ENCODE results near the gene FOXC2. TPM values are rescaled to one million over a fixed set of nuclear protein-coding genes. Genes with fewer than 3 reads are reported as not detected.

FOXC2 gene
- total and polyA plus RNA-seq, 2 donors (not counting 1 experiment from before 2014, with no cell fraction given): not detected

- no peaks in the 10 kb centered on the region for H3K9me3 Mint-ChIP-seq (ENCODE audit: insufficient read depth)
- POLR2A ChIA-PET: no interaction called here
- H3K4me1 Mint-ChIP-seq: no peaks in the 10 kb centered on the region
- Histone ChIP-seq H3K27ac (ENCODE audit: low read length in 2 of 2) (no peak overlapping the region), H3K4me2 (replicated peaks; ENCODE audit: low read depth, low read length, poor library complexity, severe bottlenecking) (no peak overlapping the region), H2AFZ (ENCODE audit: insufficient read depth, low read depth, low read length, poor library complexity, severe bottlenecking) (no peak overlapping the region), H3K36me3 (replicated peaks in 1 of 2; ENCODE audit: control extremely low read depth in 1 of 2, control insufficient read depth in 1 of 2, extremely low read depth in 1 of 2, insufficient read depth in 2 of 2, low read length in 1 of 2) (no peaks in the 10 kb centered on the region), H3K27me3 (replicated peaks in 1 of 4; ENCODE audit: control extremely low read depth in 1 of 4, control insufficient read depth in 3 of 4, insufficient read depth in 4 of 4, low read length in 3 of 4) (peaks cover 0 to 25% (median 6%) of the 10 kb centered on the region in 4 experiments), H3K79me2 (ENCODE audit: control insufficient read depth, insufficient read depth, low read length) (no peaks in the 10 kb centered on the region), H3K4me1 (ENCODE audit: control insufficient read depth in 2 of 2, insufficient read depth in 2 of 2, low read length in 2 of 2) (no peaks in the 10 kb centered on the region), H3K4me3 (ENCODE audit: control extremely low read depth in 1 of 5, extremely low read depth in 1 of 5, insufficient read depth in 1 of 5, low read depth in 2 of 5, low read length in 4 of 5) (no peak overlapping the region), H3K9ac (ENCODE audit: low read length) (no peak overlapping the region), H4K20me1 (ENCODE audit: control insufficient read depth, insufficient read depth, low read length, poor library complexity, severe bottlenecking) (no peaks in the 10 kb centered on the region), H3K9me3 (ENCODE audit: control extremely low read depth in 1 of 3, control insufficient read depth in 2 of 3, insufficient read depth in 1 of 3, low read length in 2 of 3) (no peaks in the 10 kb centered on the region)
- DNase-seq: no peak
- 100% methylated on average over 2 of the region's 8 CpGs for WGBS (ENCODE audit: insufficient coverage)
- H3K27ac Mint-ChIP-seq: no peak overlapping the region
- CTCF ChIA-PET: no interaction called here
- H3K27me3 Mint-ChIP-seq: peaks cover 54% of the 10 kb centered on the region
- no peak overlapping the region for H3K4me3 Mint-ChIP-seq
- ATAC-seq (ENCODE audit: low read depth): no peak
- TF ChIP-seq CTCF (IDR thresholded peaks at IDR 0.05): no peak
- TF ChIP-seq EZH2 (IDR thresholded peaks at IDR 0.05; ENCODE audit: borderline replicate concordance, insufficient read depth, low read depth, low read length, poor library complexity, severe bottlenecking): no peak
- intact Hi-C loops (cut with micrococcal nuclease): no loop called here
These were observed 28.1 kb downstream of the FOXC2 start for GRCh38 chr16:86594721-86595120.

DNA sequence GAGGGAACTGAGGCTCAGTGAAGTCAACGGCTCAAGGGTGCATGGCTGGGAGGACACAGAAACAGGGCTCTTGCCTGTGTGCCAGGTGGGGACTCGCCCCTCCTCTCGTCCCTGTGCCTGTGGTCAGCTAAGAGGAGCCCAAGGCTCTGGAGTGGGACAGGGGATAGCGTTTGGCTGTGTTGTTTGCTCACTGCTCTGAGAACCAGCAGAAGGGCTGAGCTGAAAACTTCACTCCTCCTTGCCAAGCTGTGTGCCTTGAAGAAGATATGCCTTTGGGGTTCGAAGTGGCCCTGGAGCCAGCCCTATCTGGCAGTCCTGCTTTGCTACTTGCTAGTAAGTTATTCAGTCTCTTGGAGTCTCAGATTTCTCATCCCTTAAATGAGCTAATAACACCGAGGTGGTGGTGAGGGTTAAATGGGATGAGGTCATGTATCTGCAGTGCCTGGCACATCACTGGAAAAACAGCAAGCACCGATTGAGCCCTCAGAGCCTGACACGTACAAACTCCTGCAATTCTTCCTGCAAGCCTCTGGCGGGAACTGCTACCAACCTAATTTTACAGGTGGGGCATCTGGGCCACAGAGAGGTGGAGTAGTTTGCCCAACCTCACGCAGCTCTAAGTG lies 29.5 kb downstream of the FOXC2 start:
- Histone ChIP-seq H3K27ac (ENCODE audit: low read length in 2 of 2) (no peak overlapping the region), H3K4me2 (replicated peaks; ENCODE audit: low read depth, low read length, poor library complexity, severe bottlenecking) (no peak overlapping the region), H3K79me2 (ENCODE audit: control insufficient read depth, insufficient read depth, low read length) (no peaks in the 10 kb centered on the region), H3K27me3 (replicated peaks in 1 of 4; ENCODE audit: control extremely low read depth in 1 of 4, control insufficient read depth in 3 of 4, insufficient read depth in 4 of 4, low read length in 3 of 4) (peaks cover 0 to 23% (median 4%) of the 10 kb centered on the region in 4 experiments), H2AFZ (ENCODE audit: insufficient read depth, low read depth, low read length, poor library complexity, severe bottlenecking) (no peak overlapping the region), H3K4me1 (ENCODE audit: control insufficient read depth in 2 of 2, insufficient read depth in 2 of 2, low read length in 2 of 2) (no peaks in the 10 kb centered on the region), H3K9ac (ENCODE audit: low read length) (no peak overlapping the region), H4K20me1 (ENCODE audit: control insufficient read depth, insufficient read depth, low read length, poor library complexity, severe bottlenecking) (no peaks in the 10 kb centered on the region), H3K4me3 (ENCODE audit: control extremely low read depth in 1 of 5, extremely low read depth in 1 of 5, insufficient read depth in 1 of 5, low read depth in 2 of 5, low read length in 4 of 5) (no peak overlapping the region), H3K9me3 (ENCODE audit: control extremely low read depth in 1 of 3, control insufficient read depth in 2 of 3, insufficient read depth in 1 of 3, low read length in 2 of 3) (no peaks in the 10 kb centered on the region), H3K36me3 (replicated peaks in 1 of 2; ENCODE audit: control extremely low read depth in 1 of 2, control insufficient read depth in 1 of 2, extremely low read depth in 1 of 2, insufficient read depth in 2 of 2, low read length in 1 of 2) (no peaks in the 10 kb centered on the region)
- WGBS (ENCODE audit: insufficient coverage): 90% methylated on average over 9 of the region's 10 CpGs
- ATAC-seq (ENCODE audit: low read depth): no peak
- no peaks in the 10 kb centered on the region for H3K9me3 Mint-ChIP-seq (ENCODE audit: insufficient read depth)
- TF ChIP-seq CTCF (IDR thresholded peaks at IDR 0.05): no peak
- TF ChIP-seq EZH2 (IDR thresholded peaks at IDR 0.05; ENCODE audit: borderline replicate concordance, insufficient read depth, low read depth, low read length, poor library complexity, severe bottlenecking): no peak
- no peak for DNase-seq
- no peak overlapping the region for H3K27ac Mint-ChIP-seq
- ChIA-PET CTCF (no interaction called here), POLR2A (no interaction called here)
- intact Hi-C loops (cut with micrococcal nuclease): no loop called here
- no peaks in the 10 kb centered on the region for H3K4me1 Mint-ChIP-seq
- H3K27me3 Mint-ChIP-seq: peaks cover 59% of the 10 kb centered on the region
- no peak overlapping the region for H3K4me3 Mint-ChIP-seq
